Measurements from ENCODE around the gene TGM4. TPM values are rescaled to one million over a fixed set of nuclear protein-coding genes. Genes with fewer than 3 reads are reported as not detected.

The TGM4 gene
- total and polyA plus RNA-seq, 12 donors, result not detected

GRCh38 chr3:44860117-44860516, 14.3 kb upstream of the TGM4 start:
- H3K27me3 ChIP-seq, result no peaks in the 10 kb centered on the region
- no peak for DNase-seq
- H3K4me3 ChIP-seq, result no peak overlapping the region
- ATAC-seq, result no peak
- H3K9me3 ChIP-seq, result peaks cover 0 to 11% (median 0%) of the 10 kb centered on the region in 11 donors
- 95% methylated on average over 4 of the region's 4 CpGs for WGBS, 2 donors
- no peak for TF ChIP-seq CTCF (IDR thresholded peaks at IDR 0.05)
- intact Hi-C loops (cut with DNase I), result loop anchor here in 5 of 10 donors (5.0 to 10.0 kb wide), 3 partner anchors 95 to 135 kb away; partner anchors contain the start of genes KIAA1143 (in 4 of the 5), KIF15 (in 4 of the 5) and ZNF501 (in 1 of the 5)
- no peaks in the 10 kb centered on the region for H3K36me3 ChIP-seq
- peaks cover 0 to 16% (median 11%) of the 10 kb centered on the region in 9 donors for H3K4me1 ChIP-seq
- no peak overlapping the region for H3K27ac ChIP-seq

DNA sequence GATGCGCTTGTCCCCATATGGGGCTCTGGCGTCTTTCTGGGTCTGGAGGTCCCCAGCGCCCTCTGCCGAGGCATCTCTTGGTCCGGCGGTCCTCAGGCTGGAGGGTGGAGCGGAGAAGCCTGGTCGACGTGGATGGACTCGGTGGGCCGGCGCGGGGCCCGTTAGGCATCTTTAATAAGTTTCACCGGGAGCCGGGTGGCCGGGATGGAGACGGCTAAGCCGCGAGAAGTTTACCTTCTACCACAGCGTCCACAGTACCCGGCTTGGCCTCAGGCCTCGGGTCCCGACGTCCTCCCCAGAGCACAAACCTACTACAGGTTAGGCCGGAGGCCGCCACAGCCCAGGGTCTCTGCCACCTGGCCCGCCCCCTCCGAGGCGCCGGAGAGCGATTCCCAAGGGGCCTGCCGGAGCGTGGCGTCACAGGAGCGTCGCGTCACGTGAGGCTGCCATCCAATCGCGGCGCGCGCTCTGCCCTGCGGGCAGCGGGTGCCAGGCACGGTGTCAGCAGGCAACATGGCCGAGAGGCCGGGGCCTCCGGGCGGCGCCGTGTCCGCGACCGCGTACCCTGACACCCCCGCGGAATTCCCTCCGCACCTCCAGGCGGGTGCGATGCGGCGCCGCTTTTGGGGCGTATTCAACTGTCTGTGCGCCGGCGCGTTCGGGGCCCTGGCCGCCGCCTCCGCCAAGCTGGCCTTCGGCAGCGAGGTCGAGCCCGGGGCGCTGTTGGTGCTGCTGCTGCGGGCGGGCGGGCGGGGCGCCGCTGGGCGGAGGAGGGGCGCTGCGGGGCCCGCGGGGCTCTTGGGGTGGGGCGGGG, 12.8 kb upstream of the TGM4 start, which contains the start of gene TMEM42:
TSS of gene TMEM42 (plus strand) at position 501 of the 814 bp plus-strand sequence. CDS start at position 514, 13 bp downstream.
- no peaks in the 10 kb centered on the region for H3K27me3 ChIP-seq
- WGBS, 2 donors, result 1 to 2% methylated on average over 90 to 91 of the region's 91 CpGs
- H3K27ac ChIP-seq, result peak within 1 kb of the TSS; percentile 61 to 97 (median 94)
- peaks cover 0 to 7% (median 0%) of the 10 kb centered on the region in 11 donors for H3K9me3 ChIP-seq
- ATAC-seq (peak; percentile 98 to 100 (median 99)), DNase-seq (peak; percentile 88 to 94)
- peak within 1 kb of the TSS; percentile 30 to 84 (median 73) for H3K4me3 ChIP-seq
- TF ChIP-seq CTCF (IDR thresholded peaks at IDR 0.05), result peak in 8 of 9 donors; percentile 11 to 60 (median 49)
- intact Hi-C loops (cut with DNase I), result loop anchor here in 6 of 10 donors (1.0 to 10.0 kb wide), 4 partner anchors 97 to 137 kb away; partner anchors contain the start of genes KIAA1143 (in 6 of the 6), KIF15 (in 6 of the 6) and ZNF501 (in 1 of the 6)
- H3K4me1 ChIP-seq, result peaks cover 0 to 16% (median 11%) of the 10 kb centered on the region in 9 donors
- peaks cover 0 to 4% (median 0%) of the 10 kb centered on the region in 9 donors for H3K36me3 ChIP-seq

GRCh38 chr3:44862226-44862637, 12.2 kb upstream of the TGM4 start:
- Histone ChIP-seq H3K4me3 (peak overlapping the region; percentile 30 to 84 (median 73)), H3K27me3 (no peaks in the 10 kb centered on the region), H3K36me3 (peaks cover 0 to 7% (median 0%) of the 10 kb centered on the region in 9 donors), H3K4me1 (peaks cover 0 to 16% (median 11%) of the 10 kb centered on the region in 9 donors), H3K9me3 (peaks cover 0 to 2% (median 0%) of the 10 kb centered on the region in 11 donors), H3K27ac (peak overlapping the region; percentile 61 to 97 (median 94))
- intact Hi-C loops (cut with DNase I), result loop anchor here in 5 of 10 donors (1.0 to 10.0 kb wide), 4 partner anchors 97 to 137 kb away; partner anchors contain the start of genes KIAA1143 (in 5 of the 5), KIF15 (in 5 of the 5) and ZNF501 (in 1 of the 5)
- no peak for TF ChIP-seq CTCF (IDR thresholded peaks at IDR 0.05)
- WGBS, 2 donors, result 0 to 2% methylated on average over 24 to 25 of the region's 25 CpGs
- DNase-seq, result peak in 1 of 2 donors; percentile 6
- peak in 1 of 8 donors; percentile 7 for ATAC-seq
